Measurements from ENCODE around the gene TMEM175.

The TMEM175 gene

GRCh38 chr4:900721-901120 lies 31.5 kb upstream of the TMEM175 start:
- no peaks in the 10 kb centered on the region for H3K36me3 ChIP-seq (ENCODE audit: control insufficient read depth, insufficient read depth, low read length)
- no peaks in the 10 kb centered on the region for H3K4me1 ChIP-seq
- no peak overlapping the region for H3K4me3 ChIP-seq (ENCODE audit: low read depth, low read length)
- H3K9me3 ChIP-seq (ENCODE audit: control insufficient read depth, low read length) = no peaks in the 10 kb centered on the region
- no peak overlapping the region for H3K27ac ChIP-seq
- H3K27me3 ChIP-seq (ENCODE audit: control insufficient read depth, insufficient read depth, low read length) = no peaks in the 10 kb centered on the region
- H3K9ac ChIP-seq = no peak overlapping the region
- H2AFZ ChIP-seq = no peak overlapping the region
- H3K4me2 ChIP-seq (ENCODE audit: low read length) = no peak overlapping the region
- TF ChIP-seq CTCF (IDR thresholded peaks at IDR 0.05) = no peak
- H3K79me2 ChIP-seq = no peaks in the 10 kb centered on the region

- H3K9ac ChIP-seq = no peak overlapping the region
- H3K36me3 ChIP-seq (ENCODE audit: control insufficient read depth, insufficient read depth, low read length) = no peaks in the 10 kb centered on the region
- no peaks in the 10 kb centered on the region for H3K79me2 ChIP-seq
- H3K27me3 ChIP-seq (ENCODE audit: control insufficient read depth, insufficient read depth, low read length) = no peaks in the 10 kb centered on the region
- no peak overlapping the region for H3K4me3 ChIP-seq (ENCODE audit: low read depth, low read length)
- no peak overlapping the region for H2AFZ ChIP-seq
- no peaks in the 10 kb centered on the region for H3K4me1 ChIP-seq
- TF ChIP-seq CTCF (IDR thresholded peaks at IDR 0.05) = no peak
- no peak overlapping the region for H3K4me2 ChIP-seq (ENCODE audit: low read length)
- H3K27ac ChIP-seq = no peak overlapping the region
- H3K9me3 ChIP-seq (ENCODE audit: control insufficient read depth, low read length) = no peaks in the 10 kb centered on the region
Observed at GRCh38 chr4:901192-901910, 30.9 kb upstream of the TMEM175 start.

- Histone ChIP-seq H2AFZ (no peak overlapping the region), H3K4me3 (ENCODE audit: low read depth, low read length) (no peak overlapping the region), H3K27ac (no peak overlapping the region), H3K4me2 (ENCODE audit: low read length) (no peak overlapping the region), H3K36me3 (ENCODE audit: control insufficient read depth, insufficient read depth, low read length) (no peaks in the 10 kb centered on the region), H3K79me2 (no peaks in the 10 kb centered on the region), H3K27me3 (ENCODE audit: control insufficient read depth, insufficient read depth, low read length) (no peaks in the 10 kb centered on the region), H3K9me3 (ENCODE audit: control insufficient read depth, low read length) (no peaks in the 10 kb centered on the region), H3K9ac (no peak overlapping the region), H3K4me1 (no peaks in the 10 kb centered on the region)
- no peak for TF ChIP-seq CTCF (IDR thresholded peaks at IDR 0.05)
Observed at GRCh38 chr4:903066-904046, 28.9 kb upstream of the TMEM175 start.

DNA sequence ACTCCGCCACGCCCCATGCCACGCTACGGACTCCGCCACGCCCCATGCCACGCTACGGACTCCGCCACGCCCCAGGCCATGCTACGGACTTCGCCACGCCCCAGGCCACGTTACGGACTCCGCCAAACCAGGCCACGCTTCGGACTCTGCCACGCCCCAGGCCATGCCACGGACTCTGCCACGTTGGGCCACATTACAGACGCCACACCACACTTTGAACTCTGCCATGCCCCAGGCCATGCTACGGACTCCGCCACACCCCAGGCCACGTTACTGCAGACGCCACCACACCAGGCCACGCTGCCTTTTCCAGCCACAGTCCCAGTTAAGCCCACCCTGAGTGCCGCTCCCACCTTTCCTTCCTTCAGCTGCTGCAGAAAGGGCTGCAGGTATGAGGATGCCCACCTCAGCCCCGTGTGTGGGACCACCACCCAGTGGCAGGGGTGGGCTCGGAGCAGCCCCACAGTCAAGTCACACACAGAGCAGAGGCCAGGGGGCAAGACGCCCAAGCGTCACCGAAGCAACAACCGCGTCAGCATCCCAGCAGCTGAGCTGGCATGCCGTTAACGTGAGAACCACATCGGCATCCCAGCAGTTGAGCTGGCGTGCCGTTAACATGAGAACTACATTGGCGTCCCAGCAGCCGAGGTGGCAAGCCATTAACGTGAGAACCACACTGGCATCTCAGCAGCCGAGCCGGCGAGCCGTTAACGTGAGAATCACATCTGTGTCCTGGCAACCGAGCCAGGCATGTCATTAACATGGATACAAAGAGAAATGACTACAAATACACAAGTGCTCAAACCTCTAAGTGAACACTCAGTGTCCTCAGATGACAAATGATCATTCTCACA lies 26.5 kb upstream of the TMEM175 start:
- Histone ChIP-seq H3K4me3 (ENCODE audit: low read depth, low read length) (no peak overlapping the region), H2AFZ (no peak overlapping the region), H3K27ac (no peak overlapping the region), H3K9ac (no peak overlapping the region), H3K27me3 (ENCODE audit: control insufficient read depth, insufficient read depth, low read length) (no peaks in the 10 kb centered on the region), H3K36me3 (ENCODE audit: control insufficient read depth, insufficient read depth, low read length) (no peaks in the 10 kb centered on the region), H3K4me1 (no peaks in the 10 kb centered on the region), H3K9me3 (ENCODE audit: control insufficient read depth, low read length) (no peaks in the 10 kb centered on the region), H3K79me2 (no peaks in the 10 kb centered on the region), H3K4me2 (ENCODE audit: low read length) (no peak overlapping the region)
- TF ChIP-seq CTCF (IDR thresholded peaks at IDR 0.05) = no peak

Data from parathyroid adenoma (tissue), 2 donors.